ENCODE results near the gene TMA7B. TPM values are rescaled to one million over a fixed set of nuclear protein-coding genes. Genes with fewer than 3 reads are reported as not detected.

TMA7B gene
- total and polyA plus RNA-seq, 2 experiments from 2014 or later, result not detected

DNA sequence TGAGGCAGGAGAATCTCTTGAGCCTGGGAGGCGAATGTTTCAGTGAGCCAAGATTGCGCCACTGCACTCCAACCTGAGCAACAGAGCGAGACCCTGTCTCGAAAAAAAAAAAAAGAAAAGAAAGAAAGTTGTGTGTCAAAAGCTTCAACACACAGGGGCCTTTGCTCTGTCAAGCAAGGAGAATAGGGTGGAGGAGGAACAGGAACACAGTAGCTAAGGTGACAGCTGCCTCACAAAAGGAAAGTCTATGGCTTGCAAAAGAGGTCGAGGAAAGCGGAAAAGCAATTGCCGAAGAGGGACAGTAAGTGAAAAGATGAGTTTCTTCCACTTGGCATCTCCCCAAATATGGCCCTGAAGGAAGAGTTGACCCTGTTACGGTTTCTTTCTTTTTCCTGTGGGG is 26.5 kb upstream of the TMA7B start:
- H3K79me2 ChIP-seq (ENCODE audit: insufficient read depth), result no peaks in the 10 kb centered on the region
- H4K20me1 ChIP-seq (ENCODE audit: insufficient read depth), result no peaks in the 10 kb centered on the region
- H3K4me3 ChIP-seq, result no peak overlapping the region
- no peaks in the 10 kb centered on the region for H3K4me1 ChIP-seq (ENCODE audit: insufficient read depth)
- in situ Hi-C loops (cut with MboI), result no loop called here
- no peak overlapping the region for H3K27ac ChIP-seq
- H3K9me3 ChIP-seq (ENCODE audit: low read depth), result no peaks in the 10 kb centered on the region
- H3K9me2 ChIP-seq (ENCODE audit: insufficient read depth), result no peaks in the 10 kb centered on the region
- DNase-seq, result no peak
- H3K36me3 ChIP-seq (ENCODE audit: low read depth), result no peaks in the 10 kb centered on the region
- H3K4me2 ChIP-seq (ENCODE audit: unreplicated experiment), result no peak overlapping the region
- peaks cover 79% of the 10 kb centered on the region for H3K27me3 ChIP-seq (replicated peaks; ENCODE audit: insufficient read depth)
- no peaks in the 10 kb centered on the region for H3F3A ChIP-seq (ENCODE audit: insufficient read depth)
- H2AFZ ChIP-seq, result no peak overlapping the region
- 67 to 70% methylated on average over 8 of the region's 8 CpGs for WGBS, 2 experiments (ENCODE audit: low coverage in 1 of 2, low lambda C conversion rate in 2 of 2, missing lambda C conversion rate in 2 of 2)
- H3K9ac ChIP-seq, result no peak overlapping the region
- TF ChIP-seq EZH2 (IDR thresholded peaks at IDR 0.05; ENCODE audit: insufficient read depth, poor library complexity, severe bottlenecking) (no peak), EZH2phosphoT487 (IDR thresholded peaks at IDR 0.05; ENCODE audit: insufficient read depth, low read depth) (no peak)

GRCh38 chr22:39935116-39935515 is 25.1 kb upstream of the TMA7B start:
- no peaks in the 10 kb centered on the region for H3K9me2 ChIP-seq (ENCODE audit: insufficient read depth)
- H3K79me2 ChIP-seq (ENCODE audit: insufficient read depth), result no peaks in the 10 kb centered on the region
- no peaks in the 10 kb centered on the region for H4K20me1 ChIP-seq (ENCODE audit: insufficient read depth)
- no peak overlapping the region for H3K9ac ChIP-seq
- no peaks in the 10 kb centered on the region for H3K36me3 ChIP-seq (ENCODE audit: low read depth)
- H3K4me1 ChIP-seq (ENCODE audit: insufficient read depth), result no peaks in the 10 kb centered on the region
- TF ChIP-seq EZH2 (IDR thresholded peaks at IDR 0.05; ENCODE audit: insufficient read depth, poor library complexity, severe bottlenecking) (no peak), EZH2phosphoT487 (IDR thresholded peaks at IDR 0.05; ENCODE audit: insufficient read depth, low read depth) (no peak)
- H3K27me3 ChIP-seq (replicated peaks; ENCODE audit: insufficient read depth), result peaks cover 67% of the 10 kb centered on the region
- DNase-seq, result no peak
- no peak overlapping the region for H3K4me3 ChIP-seq
- H3K27ac ChIP-seq, result no peak overlapping the region
- no peak overlapping the region for H3K4me2 ChIP-seq (ENCODE audit: unreplicated experiment)
- no peak overlapping the region for H2AFZ ChIP-seq
- no peaks in the 10 kb centered on the region for H3F3A ChIP-seq (ENCODE audit: insufficient read depth)
- H3K9me3 ChIP-seq (ENCODE audit: low read depth), result no peaks in the 10 kb centered on the region
- in situ Hi-C loops (cut with MboI), result no loop called here
- 19 to 30% methylated on average over 4 of the region's 4 CpGs for WGBS, 2 experiments (ENCODE audit: low coverage in 1 of 2, low lambda C conversion rate in 2 of 2, missing lambda C conversion rate in 2 of 2)

DNA sequence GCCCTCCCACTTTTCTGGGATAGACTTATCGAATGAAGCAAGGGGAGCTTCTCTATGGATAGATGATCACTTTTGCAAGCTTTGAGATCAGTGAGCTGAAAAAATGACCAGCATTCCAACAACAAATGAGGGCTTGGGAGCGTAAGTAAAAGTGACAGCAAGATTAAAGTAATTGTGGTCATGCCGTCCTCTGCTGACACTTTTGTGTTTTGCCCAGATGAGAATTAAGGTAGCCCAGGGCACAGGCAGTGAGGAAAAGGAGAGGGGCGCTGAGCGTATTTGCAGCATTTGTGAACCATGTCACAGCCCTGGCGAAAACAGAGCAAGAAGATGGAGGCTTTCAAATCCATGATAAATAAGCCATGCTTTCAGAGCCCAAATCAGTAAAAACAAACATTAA is 24.6 kb upstream of the TMA7B start:
- Histone ChIP-seq H3K27ac (no peak overlapping the region), H3K9me3 (ENCODE audit: low read depth) (no peaks in the 10 kb centered on the region), H3K4me2 (ENCODE audit: unreplicated experiment) (no peak overlapping the region), H3K4me1 (ENCODE audit: insufficient read depth) (no peaks in the 10 kb centered on the region), H4K20me1 (ENCODE audit: insufficient read depth) (no peaks in the 10 kb centered on the region), H3F3A (ENCODE audit: insufficient read depth) (no peaks in the 10 kb centered on the region), H3K27me3 (replicated peaks; ENCODE audit: insufficient read depth) (peaks cover 64% of the 10 kb centered on the region), H3K9me2 (ENCODE audit: insufficient read depth) (no peaks in the 10 kb centered on the region), H2AFZ (no peak overlapping the region), H3K9ac (no peak overlapping the region), H3K4me3 (no peak overlapping the region), H3K36me3 (ENCODE audit: low read depth) (no peaks in the 10 kb centered on the region), H3K79me2 (ENCODE audit: insufficient read depth) (no peaks in the 10 kb centered on the region)
- 48 to 50% methylated on average over 6 of the region's 6 CpGs for WGBS, 2 experiments (ENCODE audit: low coverage in 1 of 2, low lambda C conversion rate in 2 of 2, missing lambda C conversion rate in 2 of 2)
- no peak for DNase-seq
- in situ Hi-C loops (cut with MboI), result no loop called here
- TF ChIP-seq EZH2 (IDR thresholded peaks at IDR 0.05; ENCODE audit: insufficient read depth, poor library complexity, severe bottlenecking), result no peak
- TF ChIP-seq EZH2phosphoT487 (IDR thresholded peaks at IDR 0.05; ENCODE audit: insufficient read depth, low read depth), result no peak

- WGBS, 2 experiments (ENCODE audit: low coverage in 1 of 2, low lambda C conversion rate in 2 of 2, missing lambda C conversion rate in 2 of 2), result 43 to 44% methylated on average over 6 of the region's 6 CpGs
These were observed 23.6 kb upstream of the TMA7B start for GRCh38 chr22:39936523-39937145.

More at GRCh38 chr22:39936523-39937145, 23.6 kb upstream of the TMA7B start:
- H2AFZ ChIP-seq, result no peak overlapping the region
- H3K4me3 ChIP-seq, result no peak overlapping the region
- no peaks in the 10 kb centered on the region for H3K9me2 ChIP-seq (ENCODE audit: insufficient read depth)
- no peaks in the 10 kb centered on the region for H3K4me1 ChIP-seq (ENCODE audit: insufficient read depth)
- H4K20me1 ChIP-seq (ENCODE audit: insufficient read depth), result no peaks in the 10 kb centered on the region
- peaks cover 57% of the 10 kb centered on the region for H3K27me3 ChIP-seq (replicated peaks; ENCODE audit: insufficient read depth)
- no peaks in the 10 kb centered on the region for H3K9me3 ChIP-seq (ENCODE audit: low read depth)
- H3F3A ChIP-seq (ENCODE audit: insufficient read depth), result no peaks in the 10 kb centered on the region
- no peaks in the 10 kb centered on the region for H3K36me3 ChIP-seq (ENCODE audit: low read depth)
- no peak overlapping the region for H3K9ac ChIP-seq
- in situ Hi-C loops (cut with MboI), result no loop called here
- no peak overlapping the region for H3K4me2 ChIP-seq (ENCODE audit: unreplicated experiment)
- H3K27ac ChIP-seq, result no peak overlapping the region
- DNase-seq, result no peak
- TF ChIP-seq EZH2 (IDR thresholded peaks at IDR 0.05; ENCODE audit: insufficient read depth, poor library complexity, severe bottlenecking) (no peak), EZH2phosphoT487 (IDR thresholded peaks at IDR 0.05; ENCODE audit: insufficient read depth, low read depth) (no peak)
- H3K79me2 ChIP-seq (ENCODE audit: insufficient read depth), result no peaks in the 10 kb centered on the region
